Neural cell (in vitro differentiated cells): ENCODE measurements around the gene KCNIP2.

Source experiments
- POLR2AphosphoS5 ChIP-seq: IDR thresholded peaks from 2 replicates; pipeline ENCODE4 v1.6.1; 2012
- TF ChIP-seq, protein P1 (sequence below): IDR thresholded peaks from 2 replicates; pipeline ENCODE4 v1.6.1; 2012; ENCODE audit warnings: borderline replicate concordance

DNA sequence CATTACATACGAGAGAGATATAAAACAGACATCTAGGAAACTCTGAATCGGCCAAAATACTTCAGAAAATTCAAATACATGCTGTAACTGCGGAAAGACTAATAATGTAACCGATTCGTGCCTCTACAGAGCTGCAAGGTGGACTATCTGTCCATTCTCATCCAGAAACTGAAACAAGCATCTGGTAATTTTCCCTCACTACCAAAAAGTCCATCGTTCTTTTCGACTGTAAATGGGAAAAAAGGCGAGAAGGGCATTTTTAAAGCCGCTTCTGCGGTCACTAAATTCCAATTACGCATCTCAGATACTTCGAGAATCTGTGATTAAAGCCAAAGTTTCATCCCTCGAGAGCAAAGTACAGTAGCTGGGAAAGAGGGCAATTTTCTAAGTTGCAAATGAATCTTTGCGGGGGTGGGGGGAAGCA, 26.7 kb downstream of the KCNIP2 start:
- TF ChIP-seq, protein P1, sequence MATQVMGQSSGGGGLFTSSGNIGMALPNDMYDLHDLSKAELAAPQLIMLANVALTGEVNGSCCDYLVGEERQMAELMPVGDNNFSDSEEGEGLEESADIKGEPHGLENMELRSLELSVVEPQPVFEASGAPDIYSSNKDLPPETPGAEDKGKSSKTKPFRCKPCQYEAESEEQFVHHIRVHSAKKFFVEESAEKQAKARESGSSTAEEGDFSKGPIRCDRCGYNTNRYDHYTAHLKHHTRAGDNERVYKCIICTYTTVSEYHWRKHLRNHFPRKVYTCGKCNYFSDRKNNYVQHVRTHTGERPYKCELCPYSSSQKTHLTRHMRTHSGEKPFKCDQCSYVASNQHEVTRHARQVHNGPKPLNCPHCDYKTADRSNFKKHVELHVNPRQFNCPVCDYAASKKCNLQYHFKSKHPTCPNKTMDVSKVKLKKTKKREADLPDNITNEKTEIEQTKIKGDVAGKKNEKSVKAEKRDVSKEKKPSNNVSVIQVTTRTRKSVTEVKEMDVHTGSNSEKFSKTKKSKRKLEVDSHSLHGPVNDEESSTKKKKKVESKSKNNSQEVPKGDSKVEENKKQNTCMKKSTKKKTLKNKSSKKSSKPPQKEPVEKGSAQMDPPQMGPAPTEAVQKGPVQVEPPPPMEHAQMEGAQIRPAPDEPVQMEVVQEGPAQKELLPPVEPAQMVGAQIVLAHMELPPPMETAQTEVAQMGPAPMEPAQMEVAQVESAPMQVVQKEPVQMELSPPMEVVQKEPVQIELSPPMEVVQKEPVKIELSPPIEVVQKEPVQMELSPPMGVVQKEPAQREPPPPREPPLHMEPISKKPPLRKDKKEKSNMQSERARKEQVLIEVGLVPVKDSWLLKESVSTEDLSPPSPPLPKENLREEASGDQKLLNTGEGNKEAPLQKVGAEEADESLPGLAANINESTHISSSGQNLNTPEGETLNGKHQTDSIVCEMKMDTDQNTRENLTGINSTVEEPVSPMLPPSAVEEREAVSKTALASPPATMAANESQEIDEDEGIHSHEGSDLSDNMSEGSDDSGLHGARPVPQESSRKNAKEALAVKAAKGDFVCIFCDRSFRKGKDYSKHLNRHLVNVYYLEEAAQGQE = no peak
- no peak for TF ChIP-seq POLR2AphosphoS5
